Measurements from ENCODE around the gene PARVG.

- TF ChIP-seq ARNT (IDR thresholded peaks at IDR 0.05): no peak
- TF ChIP-seq FOXM1 (IDR thresholded peaks at IDR 0.05; ENCODE audit: borderline replicate concordance): no peak
- TF ChIP-seq HDGF (IDR thresholded peaks at IDR 0.05; ENCODE audit: borderline replicate concordance): no peak
- no peak for TF ChIP-seq LEF1 (IDR thresholded peaks at IDR 0.05; ENCODE audit: borderline replicate concordance)
- TF ChIP-seq SUZ12 (IDR thresholded peaks at IDR 0.05): no peak
- no peak for TF ChIP-seq PKNOX1 (IDR thresholded peaks at IDR 0.05)
- no peak for TF ChIP-seq FOXA1 (IDR thresholded peaks at IDR 0.05)
- TF ChIP-seq SP1 (IDR thresholded peaks at IDR 0.05): no peak
- no peak for TF ChIP-seq TARDBP (IDR thresholded peaks at IDR 0.05)
- no peak for TF ChIP-seq NFRKB (IDR thresholded peaks at IDR 0.05)
Observed at GRCh38 chr22:44159221-44159620, 21.5 kb upstream of the PARVG start.

All from HEK293T (cell line).